OCI-LY3 (cell line): Measurements from ENCODE around the gene EXD3.

ENCODE experiments used
- H2AFZ ChIP-seq: fragments of 200-600, 300-600 bp; shearing (Covaris generic); 2 replicates; pipeline ENCODE4 v1.6.0; 2014; ENCODE audit warnings: antibody characterized with exemption, low read depth, low read length
- H3K27ac ChIP-seq: fragments of 200-600, 300-600 bp; sonication (generic); 2 replicates; pipeline ENCODE4 v1.5.1; 2014; ENCODE audit warnings: mild to moderate bottlenecking, low read length, moderate library complexity, mixed read lengths
- H3K27me3 ChIP-seq: fragments of 200-600, 300-600 bp; sonication (generic); 2 replicates; pipeline ENCODE4 v1.6.1; 2014; ENCODE audit warnings: low read depth, low read length, mixed read lengths
- H3K36me3 ChIP-seq: fragments of 200-600, 300-600 bp; sonication (generic); replicated peaks from 2 replicates; pipeline ENCODE3; 2014; ENCODE audit warnings: low read depth, low read length, mixed read lengths
- H3K4me1 ChIP-seq: fragments of 300-600, 200-600 bp; sonication (generic); 2 replicates; pipeline ENCODE4 v1.6.1; 2014; ENCODE audit warnings: low read length, mixed read lengths
- H3K4me2 ChIP-seq: fragments of 200-600, 300-600 bp; sonication (generic); 2 replicates; pipeline ENCODE4 v1.6.1; 2014; ENCODE audit warnings: low read length, mixed read lengths
- H3K4me3 ChIP-seq: fragments of 300-600, 200-600 bp; sonication (generic); 2 replicates; pipeline ENCODE4 v1.5.1; 2014; ENCODE audit warnings: antibody characterized with exemption, mild to moderate bottlenecking, low read length, moderate library complexity
- H3K79me2 ChIP-seq: fragments of 300-600, 200-600 bp; shearing (Covaris generic); 2 replicates; pipeline ENCODE4 v1.6.1; 2014; ENCODE audit warnings: mild to moderate bottlenecking, low read length, mixed read lengths
- H3K9ac ChIP-seq: fragments of 300-600, 200-600 bp; shearing (Covaris generic); 2 replicates; pipeline ENCODE4 v1.6.0; 2014; ENCODE audit warnings: mild to moderate bottlenecking, low read length, moderate library complexity
- H3K9me3 ChIP-seq: fragments of 200-600, 300-600 bp; shearing (Covaris generic); 2 replicates; pipeline ENCODE4 v1.6.1; 2014; ENCODE audit warnings: low read length, mixed read lengths; ENCODE audit not compliant: insufficient read depth
- H4K20me1 ChIP-seq: fragments of 200-600, 300-600 bp; sonication (generic); 2 replicates; pipeline ENCODE4 v1.6.1; 2016; ENCODE audit warnings: low read length, mixed read lengths; ENCODE audit not compliant: insufficient read depth
- CTCF ChIP-seq: fragments of 200-600, 300-600 bp; sonication (generic); IDR thresholded peaks from 2 replicates; pipeline ENCODE4 v1.5.1; 2014; ENCODE audit warnings: antibody characterized with exemption, low read length, low read depth
- EZH2phosphoT487 ChIP-seq: fragments of 200-600 bp; shearing (Covaris generic); IDR thresholded peaks from 2 replicates; pipeline ENCODE4 v1.6.1; 2018; ENCODE audit warnings: antibody characterized with exemption, mixed run types, low read depth

The EXD3 gene

GRCh38 chr9:137278061-137278701 is 144.8 kb downstream of the EXD3 start:
- Histone ChIP-seq H3K9me3 (no peaks in the 10 kb centered on the region), H2AFZ (no peak overlapping the region), H3K27ac (peak overlapping the region; percentile 58), H3K4me1 (peaks cover 28% of the 10 kb centered on the region), H3K4me3 (peak overlapping the region; percentile 81), H4K20me1 (no peaks in the 10 kb centered on the region), H3K27me3 (no peaks in the 10 kb centered on the region), H3K36me3 (peaks cover 15% of the 10 kb centered on the region), H3K79me2 (no peaks in the 10 kb centered on the region), H3K9ac (peak overlapping the region; percentile 84), H3K4me2 (peak overlapping the region; percentile 79)
- TF ChIP-seq EZH2phosphoT487 = no peak
- TF ChIP-seq CTCF = no peak

GRCh38 chr9:137277329-137278041 is 145.5 kb downstream of the EXD3 start, which contains the start of gene TOR4A:
Gene TOR4A (plus strand): TSS chr9:137277726. CDS start chr9:137278690, 964 bp downstream.
- no peak for TF ChIP-seq EZH2phosphoT487
- peak; percentile 21 for TF ChIP-seq CTCF
- no peaks in the 10 kb centered on the region for H3K27me3 ChIP-seq
- H4K20me1 ChIP-seq = no peaks in the 10 kb centered on the region
- peak within 1 kb of the TSS; percentile 58 for H3K27ac ChIP-seq
- peaks cover 18% of the 10 kb centered on the region for H3K36me3 ChIP-seq
- H2AFZ ChIP-seq = no peak within 1 kb of the TSS
- H3K9me3 ChIP-seq = no peaks in the 10 kb centered on the region
- H3K4me2 ChIP-seq = peak within 1 kb of the TSS; percentile 79
- peak within 1 kb of the TSS; percentile 84 for H3K9ac ChIP-seq
- H3K4me3 ChIP-seq = peak within 1 kb of the TSS; percentile 81
- H3K4me1 ChIP-seq = peaks cover 28% of the 10 kb centered on the region
- H3K79me2 ChIP-seq = no peaks in the 10 kb centered on the region

- H3K27ac ChIP-seq = peak overlapping the region; percentile 58
- H3K36me3 ChIP-seq = peaks cover 18% of the 10 kb centered on the region
- no peaks in the 10 kb centered on the region for H3K79me2 ChIP-seq
- H3K9ac ChIP-seq = peak overlapping the region; percentile 84
- H4K20me1 ChIP-seq = no peaks in the 10 kb centered on the region
- H3K27me3 ChIP-seq = no peaks in the 10 kb centered on the region
- H3K4me1 ChIP-seq = peaks cover 28% of the 10 kb centered on the region
- H3K4me2 ChIP-seq = peak overlapping the region; percentile 79
- H3K9me3 ChIP-seq = no peaks in the 10 kb centered on the region
- TF ChIP-seq EZH2phosphoT487 (no peak), CTCF (no peak)
- peak overlapping the region; percentile 81 for H3K4me3 ChIP-seq
- H2AFZ ChIP-seq = no peak overlapping the region
These were observed 146.3 kb downstream of the EXD3 start for GRCh38 chr9:137276473-137277328.
